Smooth muscle cell (in vitro differentiated cells): ENCODE results near the gene GPR78. TPM values are rescaled to one million over a fixed set of nuclear protein-coding genes. Genes with fewer than 3 reads are reported as not detected.

Source experiments
- DNase-seq: peaks from one replicate; lab custom pipeline; 2025; ENCODE audit not compliant: unreplicated experiment; lab: John Stamatoyannopoulos, UW
- H2AFZ ChIP-seq: fragments of 200-600 bp; sonication (generic); 2 replicates; pipeline ENCODE4 v1.6.0; 2016; ENCODE audit warnings: antibody characterized with exemption, low read depth, mild to moderate bottlenecking
- H3F3A ChIP-seq: fragments of 200-600 bp; sonication (generic); 2 replicates; pipeline ENCODE4 v1.6.0; 2017; ENCODE audit warnings: antibody characterized with exemption, low read depth
- H3K27ac ChIP-seq: fragments of 200-600 bp; sonication (generic); 2 replicates; pipeline ENCODE4 v1.5.1; 2016; ENCODE audit warnings: low read depth, mild to moderate bottlenecking
- H3K27me3 ChIP-seq: fragments of 200-600 bp; sonication (generic); 2 replicates; pipeline ENCODE4 v1.6.1; 2016; ENCODE audit warnings: low read depth, mild to moderate bottlenecking
- H3K36me3 ChIP-seq: fragments of 200-600 bp; sonication (generic); 2 replicates; pipeline ENCODE4 v1.5.1; 2016; ENCODE audit warnings: low read depth
- H3K4me1 ChIP-seq: fragments of 200-600 bp; sonication (generic); 2 replicates; pipeline ENCODE4 v1.5.1; 2016; ENCODE audit warnings: low read depth
- H3K4me2 ChIP-seq: fragments of 200-600 bp; sonication (generic); 2 replicates; pipeline ENCODE4 v1.6.0; 2016; ENCODE audit warnings: mild to moderate bottlenecking
- H3K4me3 ChIP-seq: fragments of 200-600 bp; sonication (generic); 2 replicates; pipeline ENCODE4 v1.5.1; 2016; ENCODE audit warnings: mild to moderate bottlenecking
- H3K79me2 ChIP-seq: fragments of 200-600 bp; sonication (generic); 2 replicates; pipeline ENCODE4 v1.6.0; 2016; ENCODE audit warnings: low read depth, mild to moderate bottlenecking
- H3K9ac ChIP-seq: fragments of 200-600 bp; sonication (generic); 2 replicates; pipeline ENCODE4 v1.6.0; 2016; ENCODE audit warnings: low read depth
- H3K9me3 ChIP-seq: fragments of 200-600 bp; sonication (generic); replicated peaks from 2 replicates; pipeline ENCODE4 v1.5.1; 2016; ENCODE audit warnings: low read depth
- H4K20me1 ChIP-seq: fragments of 200-600 bp; sonication (generic); 2 replicates; pipeline ENCODE4 v1.6.0; 2016; ENCODE audit warnings: low read depth
- CTCF ChIP-seq: fragments of 200-600 bp; sonication (generic); IDR thresholded peaks from 2 replicates; pipeline ENCODE4 v1.5.1; 2017; ENCODE audit warnings: borderline replicate concordance, mild to moderate bottlenecking, antibody characterized with exemption; ENCODE audit not compliant: insufficient read depth, poor library complexity, severe bottlenecking
- WGBS: methylation state at CpG from one replicate; pipeline ENCODE4 v1.1.7; 2016; ENCODE audit warnings: low lambda C conversion rate; 5-methylcytosine and 5-hydroxymethylcytosine counted together
- polyA plus RNA-seq: library from polyadenylated mRNA; unstranded; fragments of >200 nt; fragmentation: Nextera tagmentation; extraction: Ambion mirVana; gene quantifications from 2 replicates; pipeline ENCODE4 v1.2.1, GENCODE V29; 2016
- total RNA-seq: library from RNA; depleted of rRNA; stranded (reverse); fragments of >200 nt; gene quantifications from 2 replicates; pipeline ENCODE4 v1.2.3, GENCODE V29; 2014

The GPR78 gene
- total and polyA plus RNA-seq, 2 experiments from 2014 or later: 0.05 TPM; not detected in 1

GRCh38 chr4:8596891-8597290 is 16.7 kb downstream of the GPR78 start:
- no peak overlapping the region for H3K4me2 ChIP-seq
- no peak for DNase-seq
- H4K20me1 ChIP-seq: peaks cover 15% of the 10 kb centered on the region
- H3K27me3 ChIP-seq: no peaks in the 10 kb centered on the region
- no peaks in the 10 kb centered on the region for H3F3A ChIP-seq
- no peak overlapping the region for H2AFZ ChIP-seq
- no peaks in the 10 kb centered on the region for H3K79me2 ChIP-seq
- no peak overlapping the region for H3K9ac ChIP-seq
- H3K4me3 ChIP-seq: no peak overlapping the region
- TF ChIP-seq CTCF: no peak
- no peak overlapping the region for H3K27ac ChIP-seq
- peaks cover 6% of the 10 kb centered on the region for H3K4me1 ChIP-seq
- no peaks in the 10 kb centered on the region for H3K9me3 ChIP-seq
- H3K36me3 ChIP-seq: no peaks in the 10 kb centered on the region
- 88% methylated on average over 9 of the region's 9 CpGs for WGBS

- Histone ChIP-seq H3K4me2 (no peak overlapping the region), H3K9me3 (no peaks in the 10 kb centered on the region), H3F3A (no peaks in the 10 kb centered on the region), H3K79me2 (no peaks in the 10 kb centered on the region), H3K27me3 (no peaks in the 10 kb centered on the region), H4K20me1 (peaks cover 15% of the 10 kb centered on the region), H3K27ac (no peak overlapping the region), H2AFZ (no peak overlapping the region), H3K4me3 (no peak overlapping the region), H3K4me1 (peaks cover 1% of the 10 kb centered on the region), H3K36me3 (no peaks in the 10 kb centered on the region), H3K9ac (no peak overlapping the region)
- TF ChIP-seq CTCF: no peak
- no peak for DNase-seq
- 79% methylated on average over 13 of the region's 13 CpGs for WGBS
These were observed 17.1 kb downstream of the GPR78 start for GRCh38 chr4:8597319-8597718.

GRCh38 chr4:8597791-8598190 is 17.6 kb downstream of the GPR78 start:
- no peak for TF ChIP-seq CTCF
- DNase-seq: no peak
- no peak overlapping the region for H3K9ac ChIP-seq
- H3K27ac ChIP-seq: no peak overlapping the region
- H3F3A ChIP-seq: no peaks in the 10 kb centered on the region
- no peaks in the 10 kb centered on the region for H3K4me1 ChIP-seq
- H3K9me3 ChIP-seq: no peaks in the 10 kb centered on the region
- 92% methylated on average over 15 of the region's 15 CpGs for WGBS
- no peak overlapping the region for H3K4me2 ChIP-seq
- no peaks in the 10 kb centered on the region for H3K27me3 ChIP-seq
- H2AFZ ChIP-seq: no peak overlapping the region
- no peaks in the 10 kb centered on the region for H3K79me2 ChIP-seq
- H3K4me3 ChIP-seq: no peak overlapping the region
- H3K36me3 ChIP-seq: no peaks in the 10 kb centered on the region
- peaks cover 15% of the 10 kb centered on the region for H4K20me1 ChIP-seq

- Histone ChIP-seq H3K9me3 (no peaks in the 10 kb centered on the region), H3K27me3 (no peaks in the 10 kb centered on the region), H3K27ac (no peak overlapping the region), H3K4me1 (no peaks in the 10 kb centered on the region), H3F3A (no peaks in the 10 kb centered on the region), H4K20me1 (peaks cover 15% of the 10 kb centered on the region), H3K79me2 (no peaks in the 10 kb centered on the region), H3K4me3 (no peak overlapping the region), H2AFZ (no peak overlapping the region), H3K9ac (no peak overlapping the region), H3K36me3 (no peaks in the 10 kb centered on the region), H3K4me2 (no peak overlapping the region)
- no peak for DNase-seq
- no peak for TF ChIP-seq CTCF
- WGBS: 96% methylated on average over 19 of the region's 19 CpGs
These were observed 18.3 kb downstream of the GPR78 start for GRCh38 chr4:8598391-8599090.
